Stimulated activated CD8-positive, alpha-beta memory T cell treated with anti-CD3 and anti-CD28 coated beads, Interleukin-15, amount 100 ng/mL, for 4 hours (primary cell): ENCODE data around the gene SEPTIN3.
"Not testable (repeated sequence)": the region's sequence is repeated elsewhere in the genome, so short reads cannot be mapped to it uniquely, and the experiment has no call there.

Source experiments
- DNase-seq, 2 donors: peaks; one replicate each; pipeline ENCODE4 v3.0.0-alpha.2; 2020; ENCODE audit warnings: low read depth in 2 of 2

The SEPTIN3 gene

DNA sequence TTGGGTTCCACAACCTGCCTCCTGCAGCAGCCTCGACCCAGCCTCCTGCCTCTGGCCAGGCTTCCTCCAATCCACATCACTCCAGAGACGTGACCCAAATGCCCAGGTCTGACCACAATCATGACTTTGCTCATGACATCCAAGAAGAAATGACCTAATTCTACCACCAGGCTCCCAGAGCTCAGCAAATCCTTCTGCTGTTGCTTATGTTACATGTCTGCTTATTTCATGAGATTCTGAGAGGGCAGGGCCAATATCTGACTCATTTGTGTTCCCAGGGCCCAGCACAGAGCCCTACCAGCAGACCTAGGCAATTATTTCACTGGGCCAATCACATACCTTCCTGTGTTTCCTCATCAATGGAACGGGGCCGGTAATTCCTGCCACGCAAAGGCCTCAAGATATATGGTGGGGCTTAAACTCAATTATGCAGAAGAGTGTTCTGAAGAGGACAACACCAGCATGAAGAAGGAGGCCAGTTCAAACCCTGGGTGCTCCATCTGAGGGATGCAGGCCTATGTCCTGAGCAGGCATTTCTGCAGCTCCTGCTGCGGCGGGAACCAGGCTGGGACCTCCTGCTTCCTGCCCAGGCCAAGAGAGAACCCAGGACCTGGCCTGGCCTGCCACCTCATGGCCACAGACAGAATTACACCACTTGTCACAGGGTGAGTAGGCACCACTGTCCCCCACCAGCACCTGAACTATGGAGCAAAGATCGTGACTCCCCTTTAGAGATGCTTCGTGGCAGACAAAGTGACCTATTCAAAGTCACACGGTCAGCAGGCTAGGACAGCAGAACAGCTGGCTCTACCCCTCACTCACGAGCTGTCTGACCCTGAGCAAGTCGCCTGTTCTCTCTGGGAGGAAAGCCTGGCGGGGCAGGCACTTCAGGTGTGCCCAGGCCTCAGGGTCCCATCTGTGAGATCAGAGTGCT, 28.1 kb upstream of the SEPTIN3 start:
- DNase-seq: peak; percentile 65 to 75

DNA sequence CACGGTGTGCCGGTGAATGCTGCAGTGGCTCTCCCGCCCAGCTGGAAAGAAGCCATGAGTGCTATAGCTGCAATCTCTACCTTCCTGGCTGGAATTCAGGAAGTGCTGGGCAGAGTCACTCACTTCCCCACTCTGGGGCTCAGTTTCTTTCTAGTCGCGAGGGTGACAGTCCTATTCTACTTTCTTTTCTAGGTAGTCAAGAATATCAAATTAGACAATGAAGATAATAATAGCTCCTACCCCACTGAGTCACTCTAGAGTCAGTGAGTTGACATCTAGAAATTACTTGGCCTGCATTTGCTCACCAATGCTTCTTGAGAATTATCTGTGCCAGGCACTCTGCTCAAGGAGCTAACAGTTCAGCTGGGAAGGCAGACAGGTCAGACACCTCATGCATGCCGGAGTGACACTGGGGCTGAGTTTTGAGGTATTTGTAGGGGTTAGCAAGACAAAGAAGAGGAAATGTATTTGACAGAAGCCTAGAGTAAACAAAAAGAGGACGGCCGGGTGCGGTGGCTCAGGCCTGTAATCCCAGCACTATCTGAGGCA, 25.5 kb upstream of the SEPTIN3 start:
- DNase-seq: no peak

DNA sequence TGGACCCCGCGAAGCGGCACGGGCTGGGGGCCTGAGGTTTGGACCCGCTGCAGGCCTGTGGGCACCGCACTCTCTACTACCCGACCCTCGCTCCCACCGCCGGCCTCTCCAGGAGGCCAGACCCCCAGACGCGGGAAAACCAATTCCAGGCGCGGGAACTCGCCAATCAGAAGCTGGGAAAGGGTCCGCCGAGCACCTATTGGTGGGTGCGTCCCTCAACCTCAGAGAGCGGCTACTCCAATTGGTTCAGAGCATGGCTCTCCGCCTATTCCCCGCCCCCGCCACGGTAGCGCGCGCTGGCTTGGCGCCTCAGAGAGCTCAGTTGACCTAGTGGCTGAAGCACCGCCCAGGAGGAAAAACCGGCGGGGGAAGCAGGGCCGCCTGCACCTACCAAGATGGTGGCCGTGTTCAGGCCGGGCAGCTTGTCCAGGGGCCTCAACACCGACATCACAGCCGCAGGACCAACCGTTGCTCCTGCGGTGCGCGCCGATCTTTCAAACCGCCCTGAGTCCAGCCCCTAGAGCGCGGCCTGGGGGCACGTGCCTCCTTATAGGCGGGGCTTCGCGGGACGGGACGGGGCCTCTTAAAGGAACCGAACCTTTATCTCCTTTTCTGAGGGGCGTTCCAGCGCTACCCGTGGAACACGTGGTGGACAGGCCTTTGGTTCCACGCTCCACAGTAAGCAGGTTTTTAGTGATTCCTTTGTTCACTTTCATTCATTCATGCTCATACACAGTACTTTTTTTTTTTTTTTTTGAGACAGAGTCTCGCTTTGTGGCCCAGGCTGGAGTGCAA, 22.4 kb upstream of the SEPTIN3 start, which contains the start of gene CENPM:
TSS of gene CENPM (minus strand) at position 524 of the 795 bp plus-strand sequence. CDS start at position 448, 76 bp downstream.
- DNase-seq: peak; percentile 68 to 75

DNA sequence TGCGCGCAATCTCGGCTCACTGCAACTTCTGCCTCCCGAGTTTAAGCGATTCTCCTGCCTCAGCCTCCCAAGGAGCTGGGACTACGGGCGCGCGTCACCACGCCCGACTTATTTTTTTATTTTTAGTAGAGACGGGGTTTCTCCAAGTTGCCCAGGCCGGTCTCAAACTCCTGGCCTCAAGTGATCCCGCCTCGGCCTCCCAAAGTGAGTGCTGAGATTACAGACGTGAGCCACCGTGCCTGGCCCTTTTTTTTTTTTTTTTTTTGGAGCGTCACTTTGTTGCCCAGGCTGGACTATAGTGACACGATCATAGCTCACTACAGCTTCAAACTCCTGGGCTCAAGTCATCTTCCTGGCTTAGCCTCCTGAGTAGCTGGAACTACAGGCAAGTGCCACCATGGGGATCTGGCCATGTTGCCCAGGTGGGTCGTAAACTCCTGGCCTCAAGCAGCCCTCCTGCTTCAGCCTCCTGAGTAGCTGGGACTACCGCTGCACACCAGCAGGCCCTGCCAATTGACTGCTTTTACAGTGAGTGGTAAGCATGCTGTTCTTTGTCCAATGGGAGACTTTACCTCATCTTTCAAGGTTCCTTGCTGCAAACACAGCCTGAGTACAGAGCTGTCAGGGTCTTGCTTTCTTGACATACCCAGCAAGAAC, 21.7 kb upstream of the SEPTIN3 start:
- no peak for DNase-seq

DNA sequence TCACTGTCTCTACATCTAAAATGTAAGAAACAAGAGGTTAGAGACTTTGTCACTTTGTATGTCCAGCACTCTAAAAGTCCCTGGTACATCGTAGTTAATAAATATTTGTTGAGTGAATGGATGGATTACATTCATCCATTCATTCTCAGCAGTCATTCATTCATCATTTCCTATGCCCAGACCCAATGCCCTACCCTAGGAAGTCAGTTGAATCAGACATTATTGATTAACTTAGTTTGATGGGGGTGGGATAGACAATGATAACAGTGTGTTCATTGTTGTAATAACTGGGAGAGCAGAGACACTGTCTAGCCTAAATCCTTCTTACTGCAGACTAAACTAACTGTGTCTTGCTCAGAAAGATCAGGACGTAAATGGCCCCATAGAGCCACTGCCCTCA, 21.1 kb upstream of the SEPTIN3 start:
- DNase-seq: no peak

DNA sequence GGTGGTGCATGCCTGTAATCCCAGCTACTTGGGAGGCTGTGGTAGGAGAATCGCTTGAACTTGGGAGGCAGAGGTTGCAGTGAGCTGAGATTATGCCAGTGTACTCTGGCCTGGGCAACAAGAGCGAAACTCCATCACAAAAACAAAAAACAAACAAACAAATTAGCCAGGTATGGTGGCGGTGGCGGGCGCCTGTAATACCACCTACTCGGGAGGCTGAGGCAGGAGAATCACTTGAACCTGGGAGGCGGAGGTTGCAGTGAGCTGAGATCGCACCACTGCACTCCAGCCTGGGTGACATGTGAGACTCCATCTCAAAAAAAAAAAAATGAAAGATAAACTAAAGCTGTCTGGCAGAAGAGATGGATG, 20.3 kb upstream of the SEPTIN3 start:
- DNase-seq: not testable (repeated sequence)

DNA sequence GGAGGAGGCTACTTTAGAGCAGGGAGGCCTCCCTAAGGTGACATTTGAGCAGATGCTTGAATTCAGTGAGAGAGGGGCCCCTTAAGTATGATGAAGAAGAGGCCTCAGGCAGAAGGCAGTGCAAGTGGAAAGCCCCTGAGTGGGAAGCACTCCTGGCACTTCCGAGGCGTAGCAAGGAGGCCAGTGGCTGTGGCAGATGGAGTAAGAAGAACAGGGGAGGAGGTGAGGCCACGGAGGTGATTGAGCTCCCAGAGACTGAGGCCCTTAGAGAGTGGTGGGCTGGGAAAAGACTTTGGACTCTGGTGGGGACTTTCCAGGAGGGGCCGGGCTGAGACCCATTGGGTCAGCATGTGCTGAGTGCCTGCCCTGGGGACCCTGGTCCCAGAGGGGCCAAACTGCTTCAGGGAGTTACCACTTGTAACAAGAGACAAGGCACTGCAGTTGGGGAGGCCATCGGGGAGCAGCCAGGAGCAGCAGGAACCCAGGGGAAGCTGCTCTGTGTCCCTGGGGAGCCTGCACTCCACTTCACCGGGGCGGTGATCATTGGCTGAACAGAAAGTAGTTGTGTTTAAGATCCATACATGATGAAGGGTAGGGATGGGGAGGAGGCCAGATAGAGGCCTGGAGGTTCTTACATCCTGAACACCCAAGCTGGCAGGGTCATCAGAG, 19.8 kb upstream of the SEPTIN3 start:
- no peak for DNase-seq

DNA sequence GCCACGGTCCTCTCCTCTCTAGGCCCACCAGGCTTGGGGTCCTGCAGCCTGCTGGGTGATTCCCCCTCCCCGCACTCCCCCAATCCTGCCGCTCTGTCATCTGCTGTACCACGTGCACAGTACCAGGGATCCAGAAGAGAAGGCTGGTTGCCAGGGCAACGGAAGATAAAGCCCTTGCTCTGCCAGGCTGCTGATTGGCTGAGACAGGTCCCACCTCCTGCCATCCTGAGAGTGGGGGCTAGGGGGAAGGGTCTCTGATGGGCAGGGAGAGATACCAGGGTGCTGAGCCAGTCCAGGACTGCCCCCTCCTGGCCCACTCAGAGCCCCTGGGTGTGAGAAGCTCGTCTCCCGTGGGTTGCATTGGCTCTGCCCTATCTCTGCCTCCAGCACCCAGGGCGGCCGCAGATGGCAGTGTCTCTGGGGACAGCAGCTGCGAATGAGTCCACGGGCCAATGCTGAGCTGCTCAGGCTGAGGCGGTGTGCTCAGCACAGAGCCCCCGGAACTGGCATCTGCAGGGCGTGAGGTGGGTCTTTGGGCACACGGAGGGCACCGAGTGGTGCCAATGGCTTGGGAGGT, 17.3 kb upstream of the SEPTIN3 start, which contains the start of gene SMIM45:
TSS of gene SMIM45 (plus strand) at position 253 of the 577 bp plus-strand sequence.
- DNase-seq: no peak

DNA sequence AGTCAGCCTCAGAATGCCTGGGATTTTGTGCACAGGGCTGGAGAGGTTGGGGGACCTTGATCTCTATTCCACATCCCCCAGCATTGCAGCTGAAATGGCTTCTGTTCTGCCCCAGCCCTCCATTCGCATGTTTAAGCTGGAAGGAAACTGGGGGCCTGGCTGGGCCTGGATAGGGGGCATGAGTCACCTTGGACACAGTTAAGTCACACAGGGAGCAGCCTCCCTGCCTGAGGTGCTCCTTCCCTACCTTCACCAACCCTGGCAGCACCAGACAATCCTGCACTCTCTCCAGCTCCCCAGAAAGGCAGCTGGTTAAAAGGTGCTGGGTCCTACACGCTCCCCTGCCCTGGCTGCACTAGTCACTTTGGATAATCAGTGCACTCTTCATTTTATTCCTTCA, 16.5 kb upstream of the SEPTIN3 start:
- no peak for DNase-seq

DNA sequence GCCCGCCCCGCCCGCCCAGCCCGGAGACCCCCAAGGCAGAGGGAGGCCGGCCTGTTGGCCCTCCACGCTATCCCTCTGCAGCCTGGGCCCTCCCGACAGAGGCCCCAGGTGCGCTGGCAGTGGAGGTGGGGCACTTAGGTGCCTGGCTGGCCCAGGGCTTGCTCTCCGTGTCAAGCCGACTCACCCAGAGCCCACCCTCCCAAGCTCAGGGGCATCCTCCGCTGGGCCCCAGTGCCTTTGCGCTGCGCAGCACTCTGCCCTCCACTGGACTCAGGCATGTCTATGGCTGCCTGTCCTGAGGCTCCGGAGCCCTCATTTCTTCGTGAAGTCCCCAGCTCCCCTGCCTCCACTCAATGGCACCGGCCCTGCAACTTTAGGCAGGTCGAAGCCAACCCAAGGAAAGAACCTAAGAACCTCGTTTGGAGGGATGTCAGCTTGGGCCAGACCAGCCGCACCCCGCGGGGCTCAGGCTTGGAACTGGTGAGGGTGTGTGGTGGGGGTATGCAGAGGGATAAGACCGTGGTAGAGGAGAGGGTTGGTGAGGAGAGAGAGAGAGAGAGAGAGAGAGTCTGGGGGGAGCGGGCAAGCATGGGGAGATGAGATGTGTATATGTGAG, 11.2 kb upstream of the SEPTIN3 start:
- DNase-seq: no peak

DNA sequence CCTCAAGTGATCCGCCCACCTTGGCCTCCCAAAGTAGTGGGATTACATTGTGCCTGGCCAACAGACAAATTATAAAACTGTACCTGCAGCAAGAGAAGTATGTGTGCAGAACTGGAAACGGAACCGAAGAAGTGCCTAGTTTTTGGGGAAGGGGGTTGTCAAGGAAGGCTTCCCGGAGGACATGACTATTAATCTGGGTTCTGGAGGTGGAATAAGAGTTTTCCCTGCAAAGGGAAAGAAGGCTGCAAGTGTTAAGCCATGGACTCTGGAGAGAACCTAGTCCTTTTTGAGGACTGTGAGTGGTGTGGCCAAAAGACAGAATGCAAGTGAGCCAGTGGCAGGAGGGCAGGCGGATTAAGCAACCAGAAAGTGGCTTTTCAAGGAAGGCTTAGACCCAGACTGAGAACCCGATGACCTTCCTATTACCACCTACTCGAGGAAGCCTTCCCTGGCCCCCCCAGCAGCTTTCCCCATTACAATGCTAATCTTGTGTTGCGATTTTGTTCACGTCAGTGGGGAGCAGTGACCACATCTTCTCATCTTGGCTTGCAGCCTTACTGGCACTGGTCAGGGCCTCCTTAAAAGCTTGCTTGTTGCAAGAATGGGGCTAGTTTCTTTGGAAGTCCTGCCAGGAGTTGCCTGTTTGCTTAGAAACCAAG, 5.7 kb upstream of the SEPTIN3 start:
- DNase-seq: no peak

DNA sequence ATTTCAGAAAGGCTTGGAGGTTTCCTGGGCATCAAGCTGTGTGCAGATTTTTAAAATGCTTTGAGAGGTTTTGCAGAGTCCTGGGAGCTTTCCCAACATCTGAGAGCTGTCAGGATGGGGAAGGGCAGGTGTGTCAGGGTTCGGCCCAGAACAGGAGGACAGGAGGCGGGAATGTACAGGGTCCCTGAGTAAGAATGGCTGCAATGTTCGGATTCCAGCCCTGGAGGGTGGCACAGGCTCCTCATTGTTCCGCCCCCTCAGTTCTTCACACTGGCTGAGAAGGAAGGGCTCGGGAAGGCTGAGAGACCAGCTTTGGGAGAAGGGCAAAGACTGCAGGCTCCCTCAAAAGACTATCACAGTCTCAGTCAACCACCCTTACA, 5.1 kb upstream of the SEPTIN3 start:
- DNase-seq: no peak

DNA sequence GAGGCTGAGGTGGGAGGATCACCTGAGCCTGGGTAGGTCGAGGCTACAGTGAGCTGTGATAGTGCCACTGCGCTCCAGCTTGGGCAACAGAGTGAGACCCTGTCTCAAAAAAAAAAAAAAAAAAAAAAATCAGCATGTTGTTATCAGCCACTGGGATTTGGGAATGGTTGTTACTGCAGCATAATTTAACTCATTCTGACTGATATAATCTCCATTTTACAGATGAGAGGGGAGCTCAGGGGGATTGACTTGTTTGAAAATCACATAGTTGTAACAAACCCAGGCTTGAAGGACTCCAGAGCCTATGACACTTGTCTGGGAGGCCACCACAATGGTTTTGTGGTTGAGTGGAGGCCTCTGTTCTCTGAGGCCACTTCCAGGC, 3.0 kb upstream of the SEPTIN3 start:
- DNase-seq: no peak

DNA sequence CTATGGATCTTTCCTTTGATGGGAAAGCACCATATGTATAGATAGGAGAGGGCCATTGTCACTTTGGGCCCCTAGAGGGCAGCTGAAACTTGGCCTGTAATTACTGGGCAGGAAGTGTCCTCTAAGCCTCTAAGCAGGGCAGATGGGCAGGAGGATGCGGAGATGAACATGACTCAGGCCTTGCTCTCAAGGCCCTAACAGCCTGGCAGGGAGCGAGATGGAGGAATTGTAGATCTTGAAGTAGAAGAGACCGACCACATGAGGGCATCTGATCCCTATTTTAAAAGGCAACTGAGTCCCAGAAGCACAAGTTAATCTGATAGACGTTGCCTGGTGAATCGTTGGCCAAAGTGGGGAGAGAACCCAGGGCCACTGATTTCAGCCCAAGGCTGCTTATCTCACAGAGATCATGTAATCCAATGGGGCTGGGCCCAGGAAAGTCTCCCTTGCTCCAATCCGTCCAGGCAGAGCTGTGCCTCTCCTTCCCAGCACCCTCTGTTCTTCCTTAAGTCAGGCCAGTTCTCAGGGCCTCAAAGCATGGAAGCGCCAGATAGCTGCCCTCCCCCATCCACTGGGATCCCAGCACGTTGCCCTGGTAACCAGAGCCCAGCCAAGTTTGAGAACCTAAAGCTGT, 2.5 kb upstream of the SEPTIN3 start:
- no peak for DNase-seq

DNA sequence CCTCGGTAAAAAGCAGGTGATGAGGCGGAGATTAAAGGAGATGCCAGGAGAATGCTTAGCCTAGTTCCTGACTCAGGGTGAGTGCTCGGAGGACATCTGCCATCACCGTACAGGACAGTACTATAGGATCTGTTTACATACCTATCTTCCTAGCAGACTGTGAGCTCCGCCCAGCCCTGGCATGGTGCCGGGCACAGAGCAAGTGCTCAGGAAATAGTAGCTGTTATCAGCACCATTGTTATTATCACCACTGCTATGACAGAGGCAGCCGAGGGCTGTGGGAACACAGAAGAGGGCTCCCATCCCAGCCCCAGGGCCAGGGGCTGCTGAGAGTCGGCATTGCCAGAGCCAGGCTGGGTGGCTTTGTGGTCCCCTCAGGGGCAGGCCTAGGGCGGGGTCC, 642 bp upstream of the SEPTIN3 start:
- DNase-seq: no peak

DNA sequence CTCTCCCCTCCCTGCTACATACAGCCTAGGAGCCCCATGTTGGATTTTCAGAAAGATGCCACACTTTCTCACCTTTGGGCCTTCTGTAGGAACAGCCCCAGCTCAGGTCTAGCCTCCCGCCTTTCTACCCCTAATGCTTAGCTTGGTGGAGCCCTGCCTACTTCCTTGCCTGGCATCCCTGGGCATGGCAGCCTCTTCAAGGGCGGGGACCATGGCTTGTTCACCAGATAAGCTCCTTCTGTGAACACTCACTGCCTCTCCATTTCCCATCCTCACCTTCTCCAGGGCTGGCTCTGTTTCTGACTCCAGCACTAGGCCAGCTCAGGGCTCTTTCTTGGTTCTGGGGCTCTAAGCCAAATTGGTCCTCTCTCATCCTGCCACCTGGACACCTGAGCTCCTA, 1.4 kb downstream of the SEPTIN3 start:
- no peak for DNase-seq

DNA sequence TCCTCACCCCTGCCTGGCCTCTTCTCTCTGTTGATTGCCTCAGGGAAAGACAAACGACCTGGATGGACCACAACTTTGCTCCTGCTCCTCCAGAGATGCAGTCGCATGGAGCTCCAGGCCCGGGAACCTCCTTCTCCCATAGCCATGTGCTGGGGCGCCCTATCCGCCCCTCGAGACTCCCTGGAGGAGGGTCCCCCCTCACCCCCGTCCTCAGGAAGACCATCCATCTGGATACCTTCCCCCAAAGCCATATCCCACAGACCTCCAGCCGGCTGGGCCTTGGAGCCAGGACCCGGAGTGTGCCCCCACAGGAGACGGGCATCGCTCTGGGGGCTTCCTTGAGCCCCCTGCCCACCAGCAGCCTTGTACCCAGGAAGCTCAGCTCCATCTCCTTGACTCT, 2.2 kb downstream of the SEPTIN3 start:
- no peak for DNase-seq

DNA sequence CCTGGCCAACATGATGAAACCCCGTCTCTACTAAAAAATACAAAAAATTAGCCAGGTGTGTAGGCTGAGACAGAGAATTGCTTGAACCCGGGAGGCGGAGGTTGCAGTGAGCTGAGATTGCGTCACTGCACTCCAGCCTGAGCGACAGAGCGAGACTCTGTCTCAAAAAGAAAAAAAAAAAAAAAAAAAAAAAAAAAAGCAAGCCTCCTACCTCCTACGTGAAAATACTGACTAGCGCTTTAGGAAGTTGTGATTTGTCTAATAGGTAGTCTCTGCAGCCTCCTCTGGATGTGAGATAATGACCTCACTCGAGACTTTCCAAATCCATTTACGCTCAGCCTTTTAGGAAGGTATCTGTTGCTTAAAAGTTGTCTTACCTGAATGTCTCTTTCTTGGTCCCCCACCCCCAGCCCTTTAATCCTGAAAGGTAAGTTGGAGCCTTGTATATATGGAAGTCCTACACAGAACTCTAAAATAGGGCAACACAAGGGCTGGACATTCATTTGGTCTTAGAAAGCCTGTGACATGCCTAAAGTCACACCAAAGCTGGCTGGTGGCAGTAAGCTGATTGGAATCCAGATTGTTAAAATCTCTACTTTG, 5.5 kb downstream of the SEPTIN3 start:
- no peak for DNase-seq
